ENCODE results near the gene ELL. TPM values are rescaled to one million over a fixed set of nuclear protein-coding genes. Genes with fewer than 3 reads are reported as not detected.

ELL gene
- total and polyA plus RNA-seq, 2 experiments from 2014 or later = 11.3 to 20.1 TPM

DNA sequence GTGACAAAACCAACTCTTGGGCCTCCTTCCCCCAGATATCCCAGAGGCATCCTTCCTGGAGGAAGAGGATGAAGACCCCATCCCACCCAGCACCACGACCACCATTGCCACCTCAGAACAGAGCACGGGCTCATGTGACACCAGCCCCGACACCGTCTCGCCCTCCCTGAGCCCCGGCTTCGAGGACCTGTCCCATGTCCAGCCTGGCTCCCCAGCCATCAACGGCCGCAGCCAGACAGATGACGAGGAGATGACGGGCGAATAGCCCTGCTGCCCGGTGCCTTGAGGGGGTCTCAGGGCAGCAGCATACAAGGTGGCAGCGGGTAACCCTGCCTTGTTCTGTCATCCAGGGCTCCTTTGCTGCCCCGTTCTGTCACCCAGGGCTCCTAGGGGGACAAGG lies 46.5 kb upstream of the ELL start (continued):
- TF ChIP-seq, protein P1, sequence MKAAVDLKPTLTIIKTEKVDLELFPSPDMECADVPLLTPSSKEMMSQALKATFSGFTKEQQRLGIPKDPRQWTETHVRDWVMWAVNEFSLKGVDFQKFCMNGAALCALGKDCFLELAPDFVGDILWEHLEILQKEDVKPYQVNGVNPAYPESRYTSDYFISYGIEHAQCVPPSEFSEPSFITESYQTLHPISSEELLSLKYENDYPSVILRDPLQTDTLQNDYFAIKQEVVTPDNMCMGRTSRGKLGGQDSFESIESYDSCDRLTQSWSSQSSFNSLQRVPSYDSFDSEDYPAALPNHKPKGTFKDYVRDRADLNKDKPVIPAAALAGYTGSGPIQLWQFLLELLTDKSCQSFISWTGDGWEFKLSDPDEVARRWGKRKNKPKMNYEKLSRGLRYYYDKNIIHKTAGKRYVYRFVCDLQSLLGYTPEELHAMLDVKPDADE (IDR thresholded peaks at IDR 0.05) = no peak

DNA sequence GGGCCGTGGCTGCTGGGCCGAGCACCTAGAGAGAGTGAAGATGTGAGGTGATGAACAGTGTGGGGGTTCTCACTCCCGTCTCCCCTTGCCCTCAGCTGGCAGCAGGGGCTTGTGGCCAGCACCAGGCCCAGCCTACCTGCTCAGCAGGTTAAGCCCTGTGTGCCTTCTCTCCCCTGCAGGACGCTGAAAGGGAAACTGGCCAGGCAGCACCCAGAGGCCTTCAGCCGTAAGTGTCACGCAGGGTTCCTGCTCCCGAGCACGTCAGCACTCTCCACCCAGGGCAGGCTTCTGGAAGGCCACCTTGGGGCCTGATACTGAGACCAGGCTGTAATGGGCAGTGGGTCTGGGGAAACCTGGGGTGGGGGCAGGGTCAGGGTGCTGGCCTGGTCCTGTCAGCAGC lies 45.1 kb upstream of the ELL start:
- Histone ChIP-seq H3K4me3 (no peak overlapping the region), H3K27ac (ENCODE audit: low read depth) (no peak overlapping the region), H3K4me1 (ENCODE audit: insufficient read depth) (no peaks in the 10 kb centered on the region), H3F3A (replicated peaks; ENCODE audit: low read depth) (peaks cover 9% of the 10 kb centered on the region; the same call in 1 of the 2 replicates), H3K79me2 (replicated peaks; ENCODE audit: insufficient read depth) (peaks cover 3% of the 10 kb centered on the region), H2AFZ (no peak overlapping the region), H3K36me3 (ENCODE audit: insufficient read depth) (peaks cover 23% of the 10 kb centered on the region; the same call in 1 of the 2 replicates), H4K20me1 (replicated peaks; ENCODE audit: insufficient read depth) (peaks cover under 1% of the 10 kb centered on the region; the same call in 1 of the 2 replicates), H3K9me2 (ENCODE audit: insufficient read depth) (no peaks in the 10 kb centered on the region), H3K4me2 (no peak overlapping the region), H3K27me3 (ENCODE audit: insufficient read depth) (no peaks in the 10 kb centered on the region)
- no peak overlapping the region for H3K27ac Mint-ChIP-seq
- peaks cover 68% of the 10 kb centered on the region for H3K36me3 Mint-ChIP-seq (ENCODE audit: low read depth)
- H3K4me3 Mint-ChIP-seq = no peak overlapping the region
- H3K9me3 Mint-ChIP-seq = no peaks in the 10 kb centered on the region
- H3K27me3 Mint-ChIP-seq (ENCODE audit: insufficient read depth, low read depth, poor library complexity) = peaks cover 12% of the 10 kb centered on the region
- peaks cover 2% of the 10 kb centered on the region; the same call in 1 of the 3 replicates for H3K4me1 Mint-ChIP-seq
- DNase-seq (ENCODE audit: low spot score) (no peak), ATAC-seq (no peak)
- TF ChIP-seq, protein P2, sequence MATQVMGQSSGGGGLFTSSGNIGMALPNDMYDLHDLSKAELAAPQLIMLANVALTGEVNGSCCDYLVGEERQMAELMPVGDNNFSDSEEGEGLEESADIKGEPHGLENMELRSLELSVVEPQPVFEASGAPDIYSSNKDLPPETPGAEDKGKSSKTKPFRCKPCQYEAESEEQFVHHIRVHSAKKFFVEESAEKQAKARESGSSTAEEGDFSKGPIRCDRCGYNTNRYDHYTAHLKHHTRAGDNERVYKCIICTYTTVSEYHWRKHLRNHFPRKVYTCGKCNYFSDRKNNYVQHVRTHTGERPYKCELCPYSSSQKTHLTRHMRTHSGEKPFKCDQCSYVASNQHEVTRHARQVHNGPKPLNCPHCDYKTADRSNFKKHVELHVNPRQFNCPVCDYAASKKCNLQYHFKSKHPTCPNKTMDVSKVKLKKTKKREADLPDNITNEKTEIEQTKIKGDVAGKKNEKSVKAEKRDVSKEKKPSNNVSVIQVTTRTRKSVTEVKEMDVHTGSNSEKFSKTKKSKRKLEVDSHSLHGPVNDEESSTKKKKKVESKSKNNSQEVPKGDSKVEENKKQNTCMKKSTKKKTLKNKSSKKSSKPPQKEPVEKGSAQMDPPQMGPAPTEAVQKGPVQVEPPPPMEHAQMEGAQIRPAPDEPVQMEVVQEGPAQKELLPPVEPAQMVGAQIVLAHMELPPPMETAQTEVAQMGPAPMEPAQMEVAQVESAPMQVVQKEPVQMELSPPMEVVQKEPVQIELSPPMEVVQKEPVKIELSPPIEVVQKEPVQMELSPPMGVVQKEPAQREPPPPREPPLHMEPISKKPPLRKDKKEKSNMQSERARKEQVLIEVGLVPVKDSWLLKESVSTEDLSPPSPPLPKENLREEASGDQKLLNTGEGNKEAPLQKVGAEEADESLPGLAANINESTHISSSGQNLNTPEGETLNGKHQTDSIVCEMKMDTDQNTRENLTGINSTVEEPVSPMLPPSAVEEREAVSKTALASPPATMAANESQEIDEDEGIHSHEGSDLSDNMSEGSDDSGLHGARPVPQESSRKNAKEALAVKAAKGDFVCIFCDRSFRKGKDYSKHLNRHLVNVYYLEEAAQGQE (IDR thresholded peaks at IDR 0.05; ENCODE audit: unreplicated experiment) = no peak
- no peak for TF ChIP-seq EZH2phosphoT487 (IDR thresholded peaks at IDR 0.05; ENCODE audit: unreplicated experiment)
- TF ChIP-seq, protein P1 (IDR thresholded peaks at IDR 0.05) = no peak
- no peak for TF ChIP-seq ZNF114 (CRISPR knock-in tag; IDR thresholded peaks at IDR 0.05)
- TF ChIP-seq, protein P3, sequence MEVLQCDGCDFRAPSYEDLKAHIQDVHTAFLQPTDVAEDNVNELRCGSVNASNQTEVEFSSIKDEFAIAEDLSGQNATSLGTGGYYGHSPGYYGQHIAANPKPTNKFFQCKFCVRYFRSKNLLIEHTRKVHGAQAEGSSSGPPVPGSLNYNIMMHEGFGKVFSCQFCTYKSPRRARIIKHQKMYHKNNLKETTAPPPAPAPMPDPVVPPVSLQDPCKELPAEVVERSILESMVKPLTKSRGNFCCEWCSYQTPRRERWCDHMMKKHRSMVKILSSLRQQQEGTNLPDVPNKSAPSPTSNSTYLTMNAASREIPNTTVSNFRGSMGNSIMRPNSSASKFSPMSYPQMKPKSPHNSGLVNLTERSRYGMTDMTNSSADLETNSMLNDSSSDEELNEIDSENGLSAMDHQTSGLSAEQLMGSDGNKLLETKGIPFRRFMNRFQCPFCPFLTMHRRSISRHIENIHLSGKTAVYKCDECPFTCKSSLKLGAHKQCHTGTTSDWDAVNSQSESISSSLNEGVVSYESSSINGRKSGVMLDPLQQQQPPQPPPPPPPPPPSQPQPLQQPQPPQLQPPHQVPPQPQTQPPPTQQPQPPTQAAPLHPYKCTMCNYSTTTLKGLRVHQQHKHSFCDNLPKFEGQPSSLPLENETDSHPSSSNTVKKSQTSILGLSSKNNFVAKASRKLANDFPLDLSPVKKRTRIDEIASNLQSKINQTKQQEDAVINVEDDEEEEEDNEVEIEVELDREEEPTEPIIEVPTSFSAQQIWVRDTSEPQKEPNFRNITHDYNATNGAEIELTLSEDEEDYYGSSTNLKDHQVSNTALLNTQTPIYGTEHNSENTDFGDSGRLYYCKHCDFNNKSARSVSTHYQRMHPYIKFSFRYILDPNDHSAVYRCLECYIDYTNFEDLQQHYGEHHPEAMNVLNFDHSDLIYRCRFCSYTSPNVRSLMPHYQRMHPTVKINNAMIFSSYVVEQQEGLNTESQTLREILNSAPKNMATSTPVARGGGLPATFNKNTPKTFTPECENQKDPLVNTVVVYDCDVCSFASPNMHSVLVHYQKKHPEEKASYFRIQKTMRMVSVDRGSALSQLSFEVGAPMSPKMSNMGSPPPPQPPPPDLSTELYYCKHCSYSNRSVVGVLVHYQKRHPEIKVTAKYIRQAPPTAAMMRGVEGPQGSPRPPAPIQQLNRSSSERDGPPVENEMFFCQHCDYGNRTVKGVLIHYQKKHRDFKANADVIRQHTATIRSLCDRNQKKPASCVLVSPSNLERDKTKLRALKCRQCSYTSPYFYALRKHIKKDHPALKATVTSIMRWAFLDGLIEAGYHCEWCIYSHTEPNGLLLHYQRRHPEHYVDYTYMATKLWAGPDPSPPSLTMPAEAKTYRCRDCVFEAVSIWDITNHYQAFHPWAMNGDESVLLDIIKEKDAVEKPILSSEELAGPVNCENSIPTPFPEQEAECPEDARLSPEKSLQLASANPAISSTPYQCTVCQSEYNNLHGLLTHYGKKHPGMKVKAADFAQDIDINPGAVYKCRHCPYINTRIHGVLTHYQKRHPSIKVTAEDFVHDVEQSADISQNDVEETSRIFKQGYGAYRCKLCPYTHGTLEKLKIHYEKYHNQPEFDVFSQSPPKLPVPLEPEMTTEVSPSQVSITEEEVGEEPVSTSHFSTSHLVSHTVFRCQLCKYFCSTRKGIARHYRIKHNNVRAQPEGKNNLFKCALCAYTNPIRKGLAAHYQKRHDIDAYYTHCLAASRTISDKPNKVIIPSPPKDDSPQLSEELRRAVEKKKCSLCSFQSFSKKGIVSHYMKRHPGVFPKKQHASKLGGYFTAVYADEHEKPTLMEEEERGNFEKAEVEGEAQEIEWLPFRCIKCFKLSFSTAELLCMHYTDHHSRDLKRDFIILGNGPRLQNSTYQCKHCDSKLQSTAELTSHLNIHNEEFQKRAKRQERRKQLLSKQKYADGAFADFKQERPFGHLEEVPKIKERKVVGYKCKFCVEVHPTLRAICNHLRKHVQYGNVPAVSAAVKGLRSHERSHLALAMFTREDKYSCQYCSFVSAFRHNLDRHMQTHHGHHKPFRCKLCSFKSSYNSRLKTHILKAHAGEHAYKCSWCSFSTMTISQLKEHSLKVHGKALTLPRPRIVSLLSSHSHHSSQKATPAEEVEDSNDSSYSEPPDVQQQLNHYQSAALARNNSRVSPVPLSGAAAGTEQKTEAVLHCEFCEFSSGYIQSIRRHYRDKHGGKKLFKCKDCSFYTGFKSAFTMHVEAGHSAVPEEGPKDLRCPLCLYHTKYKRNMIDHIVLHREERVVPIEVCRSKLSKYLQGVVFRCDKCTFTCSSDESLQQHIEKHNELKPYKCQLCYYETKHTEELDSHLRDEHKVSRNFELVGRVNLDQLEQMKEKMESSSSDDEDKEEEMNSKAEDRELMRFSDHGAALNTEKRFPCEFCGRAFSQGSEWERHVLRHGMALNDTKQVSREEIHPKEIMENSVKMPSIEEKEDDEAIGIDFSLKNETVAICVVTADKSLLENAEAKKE (CRISPR knock-in tag; IDR thresholded peaks at IDR 0.05) = no peak
- TF ChIP-seq, protein P4, sequence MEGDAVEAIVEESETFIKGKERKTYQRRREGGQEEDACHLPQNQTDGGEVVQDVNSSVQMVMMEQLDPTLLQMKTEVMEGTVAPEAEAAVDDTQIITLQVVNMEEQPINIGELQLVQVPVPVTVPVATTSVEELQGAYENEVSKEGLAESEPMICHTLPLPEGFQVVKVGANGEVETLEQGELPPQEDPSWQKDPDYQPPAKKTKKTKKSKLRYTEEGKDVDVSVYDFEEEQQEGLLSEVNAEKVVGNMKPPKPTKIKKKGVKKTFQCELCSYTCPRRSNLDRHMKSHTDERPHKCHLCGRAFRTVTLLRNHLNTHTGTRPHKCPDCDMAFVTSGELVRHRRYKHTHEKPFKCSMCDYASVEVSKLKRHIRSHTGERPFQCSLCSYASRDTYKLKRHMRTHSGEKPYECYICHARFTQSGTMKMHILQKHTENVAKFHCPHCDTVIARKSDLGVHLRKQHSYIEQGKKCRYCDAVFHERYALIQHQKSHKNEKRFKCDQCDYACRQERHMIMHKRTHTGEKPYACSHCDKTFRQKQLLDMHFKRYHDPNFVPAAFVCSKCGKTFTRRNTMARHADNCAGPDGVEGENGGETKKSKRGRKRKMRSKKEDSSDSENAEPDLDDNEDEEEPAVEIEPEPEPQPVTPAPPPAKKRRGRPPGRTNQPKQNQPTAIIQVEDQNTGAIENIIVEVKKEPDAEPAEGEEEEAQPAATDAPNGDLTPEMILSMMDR (conservative IDR thresholded peaks at IDR 0.05; ENCODE audit: low read depth in 2 of 2) = no peak
- no peak for TF ChIP-seq POLR2AphosphoS5 (IDR thresholded peaks at IDR 0.05; ENCODE audit: low read depth)
- TF ChIP-seq EZH2 (IDR thresholded peaks at IDR 0.05; ENCODE audit: low read depth, unreplicated experiment) = no peak
- TF ChIP-seq ZNF331 (CRISPR knock-in tag; IDR thresholded peaks at IDR 0.05; ENCODE audit: low read depth) = no peak
- TF ChIP-seq JUNB (IDR thresholded peaks at IDR 0.05; ENCODE audit: unreplicated experiment) = no peak
- no peak for TF ChIP-seq STAT1 (IDR thresholded peaks at IDR 0.05; ENCODE audit: unreplicated experiment)
- TF ChIP-seq CREB1 (CRISPR knock-in tag; IDR thresholded peaks at IDR 0.05; ENCODE audit: low read depth) = no peak
